Measurements from ENCODE around the gene ERLIN1. TPM values are rescaled to one million over a fixed set of nuclear protein-coding genes. Genes with fewer than 3 reads are reported as not detected.

The ERLIN1 gene
- total and polyA plus RNA-seq, 10 of the 15 experiments (the other 5 are each of a cell fraction or from before 2014, with no cell fraction given) = 4.9 to 21.7 (median 13.0) TPM

- Histone ChIP-seq H4K20me1 (ENCODE audit: control insufficient read depth, insufficient read depth) (no peaks in the 10 kb centered on the region), H3K9me3 (replicated peaks; ENCODE audit: control insufficient read depth, insufficient read depth, low read length) (peaks cover 3% of the 10 kb centered on the region; the same call in 2 of the 3 replicates), H3K4me2 (ENCODE audit: control insufficient read depth, insufficient read depth) (no peak overlapping the region), H3K27me3 (replicated peaks in 1 of 2; ENCODE audit: control insufficient read depth in 2 of 2, insufficient read depth in 2 of 2, low read length in 1 of 2) (peaks cover 0 to 2% of the 10 kb centered on the region in 2 experiments; a peak in 1 of 4 replicates), H3K27ac (ENCODE audit: control insufficient read depth, insufficient read depth) (no peak overlapping the region), H3K36me3 (ENCODE audit: control insufficient read depth in 2 of 2, insufficient read depth in 2 of 2, low read length in 1 of 2) (no peaks in the 10 kb centered on the region), H3K4me1 (ENCODE audit: control insufficient read depth, insufficient read depth, low read length) (no peaks in the 10 kb centered on the region), H3K9ac (ENCODE audit: control insufficient read depth, insufficient read depth, low read length) (no peak overlapping the region), H3K4me3 (no peak overlapping the region), H2AFZ (ENCODE audit: control insufficient read depth, low read depth, low read length) (no peak overlapping the region), H3K79me2 (ENCODE audit: control insufficient read depth, insufficient read depth, low read length) (no peaks in the 10 kb centered on the region)
- DNase-seq (ENCODE audit: low read depth, low spot score) = no peak
- RAD21 ChIA-PET (ENCODE audit: unreplicated experiment) = no interaction called here
- FAIRE-seq = no peak
- WGBS (ENCODE audit: insufficient coverage, insufficient replicate concordance, low lambda C conversion rate, missing lambda C conversion rate) = 75% methylated on average over 7 of the region's 7 CpGs
- POLR2A ChIA-PET = no interaction called here
- in situ Hi-C loops (cut with MboI) (no loop called here), intact Hi-C loops (cut with micrococcal nuclease; ENCODE audit: unreplicated experiment) (no loop called here)
- ATAC-seq = no peak
- SMC1A ChIA-PET (ENCODE audit: uncharacterized antibody, unreplicated experiment) = no interaction called here
- CTCF ChIA-PET = no interaction called here
- BruUV-seq (replicated peaks) = no TSS peak
- TF ChIP-seq ZNF592 (IDR thresholded peaks at IDR 0.05) = no peak
- no peak for TF ChIP-seq POLR2A (IDR thresholded peaks at IDR 0.05; ENCODE audit: low read depth, low read length)
- TF ChIP-seq SKIL (IDR thresholded peaks at IDR 0.05; ENCODE audit: low read depth, poor library complexity, severe bottlenecking) = no peak
- TF ChIP-seq SUZ12 (IDR thresholded peaks at IDR 0.05; ENCODE audit: unreplicated experiment) = no peak
- no peak for TF ChIP-seq CREM (IDR thresholded peaks at IDR 0.05; ENCODE audit: low read depth)
- TF ChIP-seq EZH2 (IDR thresholded peaks at IDR 0.05; ENCODE audit: borderline replicate concordance, control insufficient read depth, low read depth, low read length) = no peak
- no peak for TF ChIP-seq POLR2AphosphoS2 (IDR thresholded peaks at IDR 0.05; ENCODE audit: low read depth, low read length)
- TF ChIP-seq RUNX3 (IDR thresholded peaks at IDR 0.05; ENCODE audit: low read length) = no peak
- TF ChIP-seq CBFB (IDR thresholded peaks at IDR 0.05; ENCODE audit: low read depth) = no peak
- no peak for TF ChIP-seq ZNF274 (IDR thresholded peaks at IDR 0.05; ENCODE audit: insufficient read depth, insufficient read length)
- no peak for TF ChIP-seq ZNF384 (IDR thresholded peaks at IDR 0.05; ENCODE audit: borderline replicate concordance, low read depth, low read length)
- TF ChIP-seq PBX3 (IDR thresholded peaks at IDR 0.05; ENCODE audit: insufficient replicate concordance, low read depth, low read length) = no peak
- no peak for TF ChIP-seq PRDM15 (CRISPR knock-in tag; IDR thresholded peaks at IDR 0.05)
Measured at GRCh38 chr10:100138921-100139496, 46.8 kb downstream of the ERLIN1 start.
